ENCODE data around the gene ZFHX3. TPM values are rescaled to one million over a fixed set of nuclear protein-coding genes. Genes with fewer than 3 reads are reported as not detected.

The ZFHX3 gene
- total and polyA plus RNA-seq, 2 of the 8 experiments (the other 6 are each of a cell fraction or from before 2014, with no cell fraction given) = 0.08 to 0.99 TPM

GRCh38 chr16:72948238-72948829 lies 99.6 kb downstream of the ZFHX3 start (continued):
- TF ChIP-seq CHD7 (IDR thresholded peaks at IDR 0.05; ENCODE audit: insufficient replicate concordance, low read length) (no peak), CBX5 (IDR thresholded peaks at IDR 0.05; ENCODE audit: low read depth, low read length) (no peak), SP2 (IDR thresholded peaks at IDR 0.05; ENCODE audit: low read length) (no peak), NRF1 (IDR thresholded peaks at IDR 0.05; ENCODE audit: low read depth, low read length) (no peak), ZNF274 (IDR thresholded peaks at IDR 0.05; ENCODE audit: borderline replicate concordance, extremely low read depth, low read length) (no peak), POLR2AphosphoS5 (IDR thresholded peaks at IDR 0.05; ENCODE audit: low read depth, low read length) (no peak), RAD21 (IDR thresholded peaks at IDR 0.05 in 1 of 2, conservative IDR thresholded peaks at IDR 0.05 in 1 of 2; ENCODE audit: low read depth in 2 of 2, low read length in 2 of 2) (no peak), SAP30 (IDR thresholded peaks at IDR 0.05; ENCODE audit: insufficient read depth, insufficient replicate concordance, low read length) (no peak), EZH2 (IDR thresholded peaks at IDR 0.05; ENCODE audit: low read depth, low read length, severe bottlenecking) (no peak), TEAD4 (IDR thresholded peaks at IDR 0.05; ENCODE audit: low read depth, low read length) (no peak), SP1 (IDR thresholded peaks at IDR 0.05; ENCODE audit: low read depth, low read length) (no peak)
